Breast epithelium (tissue), 4 donors: ENCODE measurements around the gene CCDC88C. TPM values are rescaled to one million over a fixed set of nuclear protein-coding genes. Genes with fewer than 3 reads are reported as not detected.

Experiments used
- DNase-seq, 2 donors: peaks; one replicate each; pipeline ENCODE4 v3.0.0-alpha.2; 2019; ENCODE audit warnings: low spot score in 2 of 2
- H3K27ac ChIP-seq, 2 donors: fragments of 200-600 bp; sonication (generic) in 1 of 2; one replicate each; pipeline ENCODE4 v1.5.1; 2016 to 2019; ENCODE audit warnings: mild to moderate bottlenecking in 1 of 2
- H3K27me3 ChIP-seq, 2 donors: fragments of 200-600 bp; sonication (generic) in 1 of 2; one replicate each; pipeline versions ENCODE4 v1.5.1 to v1.6.0; 2017 to 2019; ENCODE audit warnings: control low read depth in 1 of 2, mild to moderate bottlenecking in 1 of 2
- H3K36me3 ChIP-seq: fragments of 200-600 bp; one replicate; pipeline ENCODE4 v1.5.1; 2019
- H3K4me1 ChIP-seq, 2 donors: fragments of 200-600 bp; sonication (generic); one replicate each; pipeline ENCODE4 v1.5.1; 2016 to 2019; ENCODE audit warnings: control low read depth in 1 of 2
- H3K4me3 ChIP-seq, 3 donors: fragments of 200-600 bp; sonication (generic); 1 replicate in 2 of 3; 2 replicates in 1 of 3; pipeline ENCODE4 v1.5.1; 2016 to 2019; ENCODE audit warnings: mild to moderate bottlenecking in 3 of 3, moderate library complexity in 2 of 3
- H3K9me3 ChIP-seq, 2 donors: fragments of 200-600 bp; sonication (generic) in 1 of 2; one replicate each; pipeline ENCODE4 v1.5.1; 2016 to 2019; ENCODE audit warnings: control low read depth in 1 of 2
- POLR2A ChIP-seq: fragments of 450-650 bp; IDR thresholded peaks from one replicate; pipeline ENCODE4 v1.6.1; 2016; ENCODE audit warnings: antibody characterized with exemption, mild to moderate bottlenecking, moderate library complexity
- POLR2AphosphoS5 ChIP-seq, 3 donors: sonication (generic); formaldehyde crosslinking; IDR thresholded peaks; one replicate each; pipeline ENCODE4 v1.6.1; 2017; ENCODE audit warnings: antibody characterized with exemption in 3 of 3
- intact Hi-C: fragments of 100-400 bp; cut with DNase I; formaldehyde crosslinking; loops from one replicate; pipeline ENCODE4 v1.15.1; 2023; ENCODE audit warnings: low total_unique reads
- total RNA-seq, 3 donors: library from RNA; depleted of rRNA; stranded (reverse); fragments of >200 nt; gene quantifications; one replicate each; pipeline ENCODE4 v1.1.0, GENCODE V29; 2016
- TF ChIP-seq, protein P1 (sequence below), 3 donors: fragments of 450-650 bp; IDR thresholded peaks; one replicate each; pipeline ENCODE4 v1.5.1; 2016 to 2017; ENCODE audit warnings: antibody characterized with exemption in 3 of 3, mild to moderate bottlenecking in 3 of 3, moderate library complexity in 3 of 3

The CCDC88C gene
- total RNA-seq, 3 donors from 2014 or later = 5.8 to 25.9 (median 19.3) TPM

DNA sequence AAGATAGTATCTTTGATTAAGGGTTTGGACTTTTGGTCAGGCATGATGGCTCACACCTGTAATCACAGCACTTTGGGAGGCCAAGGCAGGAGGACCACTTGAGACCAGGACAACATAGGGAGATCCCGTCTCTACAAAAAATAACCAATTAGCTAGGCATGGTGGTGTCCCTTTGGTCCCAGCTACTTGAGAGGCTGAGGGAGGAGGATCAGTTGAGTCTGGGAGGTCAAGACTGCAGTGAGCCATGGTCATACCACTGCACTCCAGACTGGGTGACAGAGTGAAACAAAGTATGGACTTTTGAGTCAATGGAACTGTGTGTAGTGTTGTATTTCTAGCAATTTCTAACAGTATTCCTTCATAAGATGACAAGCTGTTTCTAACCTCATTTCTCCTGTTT is 38.7 kb upstream of the CCDC88C start:
- H3K4me1 ChIP-seq = no peaks in the 10 kb centered on the region
- H3K27me3 ChIP-seq = no peaks in the 10 kb centered on the region
- TF ChIP-seq, protein P1, sequence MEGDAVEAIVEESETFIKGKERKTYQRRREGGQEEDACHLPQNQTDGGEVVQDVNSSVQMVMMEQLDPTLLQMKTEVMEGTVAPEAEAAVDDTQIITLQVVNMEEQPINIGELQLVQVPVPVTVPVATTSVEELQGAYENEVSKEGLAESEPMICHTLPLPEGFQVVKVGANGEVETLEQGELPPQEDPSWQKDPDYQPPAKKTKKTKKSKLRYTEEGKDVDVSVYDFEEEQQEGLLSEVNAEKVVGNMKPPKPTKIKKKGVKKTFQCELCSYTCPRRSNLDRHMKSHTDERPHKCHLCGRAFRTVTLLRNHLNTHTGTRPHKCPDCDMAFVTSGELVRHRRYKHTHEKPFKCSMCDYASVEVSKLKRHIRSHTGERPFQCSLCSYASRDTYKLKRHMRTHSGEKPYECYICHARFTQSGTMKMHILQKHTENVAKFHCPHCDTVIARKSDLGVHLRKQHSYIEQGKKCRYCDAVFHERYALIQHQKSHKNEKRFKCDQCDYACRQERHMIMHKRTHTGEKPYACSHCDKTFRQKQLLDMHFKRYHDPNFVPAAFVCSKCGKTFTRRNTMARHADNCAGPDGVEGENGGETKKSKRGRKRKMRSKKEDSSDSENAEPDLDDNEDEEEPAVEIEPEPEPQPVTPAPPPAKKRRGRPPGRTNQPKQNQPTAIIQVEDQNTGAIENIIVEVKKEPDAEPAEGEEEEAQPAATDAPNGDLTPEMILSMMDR (IDR thresholded peaks at IDR 0.05) = no peak
- TF ChIP-seq POLR2AphosphoS5 (IDR thresholded peaks at IDR 0.05) (no peak), POLR2A (no peak)
- peaks cover 3% of the 10 kb centered on the region for H3K36me3 ChIP-seq
- intact Hi-C loops = no loop called here
- no peak overlapping the region for H3K4me3 ChIP-seq
- no peak overlapping the region for H3K27ac ChIP-seq
- no peaks in the 10 kb centered on the region for H3K9me3 ChIP-seq
- DNase-seq = no peak

GRCh38 chr14:91454580-91454979 is 37.0 kb upstream of the CCDC88C start:
- intact Hi-C loops = no loop called here
- Histone ChIP-seq H3K27me3 (no peaks in the 10 kb centered on the region), H3K4me3 (no peak overlapping the region), H3K27ac (no peak overlapping the region), H3K9me3 (no peaks in the 10 kb centered on the region), H3K36me3 (no peaks in the 10 kb centered on the region), H3K4me1 (no peaks in the 10 kb centered on the region)
- TF ChIP-seq, protein P1 (IDR thresholded peaks at IDR 0.05) = no peak
- no peak for TF ChIP-seq POLR2A
- TF ChIP-seq POLR2AphosphoS5 (IDR thresholded peaks at IDR 0.05) = no peak
- no peak for DNase-seq

DNA sequence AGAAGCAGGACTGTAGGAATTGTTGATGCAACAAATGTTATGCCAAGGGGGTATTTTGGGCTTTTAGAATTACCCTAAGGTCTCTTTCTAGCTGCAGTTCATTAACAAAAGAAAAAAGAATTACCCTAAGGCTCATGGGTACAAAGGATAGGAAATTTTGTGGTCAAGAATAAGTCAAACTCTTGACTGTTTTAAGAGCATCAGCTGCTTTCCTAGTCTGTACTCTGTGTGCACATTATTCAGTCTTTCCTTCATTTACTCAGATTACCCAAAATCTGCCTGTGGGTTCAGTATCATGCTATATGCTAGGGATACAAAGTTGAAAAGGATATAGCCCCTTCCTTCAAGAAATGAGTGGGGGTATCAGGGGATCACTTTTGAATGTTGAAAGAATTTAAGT is 36.5 kb upstream of the CCDC88C start:
- Histone ChIP-seq H3K9me3 (no peaks in the 10 kb centered on the region), H3K4me3 (no peak overlapping the region), H3K4me1 (no peaks in the 10 kb centered on the region), H3K27me3 (no peaks in the 10 kb centered on the region), H3K36me3 (no peaks in the 10 kb centered on the region), H3K27ac (no peak overlapping the region)
- no peak for TF ChIP-seq POLR2A
- TF ChIP-seq POLR2AphosphoS5 (IDR thresholded peaks at IDR 0.05) = no peak
- TF ChIP-seq, protein P1 (IDR thresholded peaks at IDR 0.05) = no peak
- DNase-seq = no peak
- intact Hi-C loops = no loop called here

GRCh38 chr14:91453744-91454143 is 36.1 kb upstream of the CCDC88C start:
- TF ChIP-seq, protein P1 (IDR thresholded peaks at IDR 0.05) = no peak
- TF ChIP-seq POLR2AphosphoS5 (IDR thresholded peaks at IDR 0.05) = no peak
- TF ChIP-seq POLR2A = no peak
- DNase-seq = no peak
- intact Hi-C loops = no loop called here

DNA sequence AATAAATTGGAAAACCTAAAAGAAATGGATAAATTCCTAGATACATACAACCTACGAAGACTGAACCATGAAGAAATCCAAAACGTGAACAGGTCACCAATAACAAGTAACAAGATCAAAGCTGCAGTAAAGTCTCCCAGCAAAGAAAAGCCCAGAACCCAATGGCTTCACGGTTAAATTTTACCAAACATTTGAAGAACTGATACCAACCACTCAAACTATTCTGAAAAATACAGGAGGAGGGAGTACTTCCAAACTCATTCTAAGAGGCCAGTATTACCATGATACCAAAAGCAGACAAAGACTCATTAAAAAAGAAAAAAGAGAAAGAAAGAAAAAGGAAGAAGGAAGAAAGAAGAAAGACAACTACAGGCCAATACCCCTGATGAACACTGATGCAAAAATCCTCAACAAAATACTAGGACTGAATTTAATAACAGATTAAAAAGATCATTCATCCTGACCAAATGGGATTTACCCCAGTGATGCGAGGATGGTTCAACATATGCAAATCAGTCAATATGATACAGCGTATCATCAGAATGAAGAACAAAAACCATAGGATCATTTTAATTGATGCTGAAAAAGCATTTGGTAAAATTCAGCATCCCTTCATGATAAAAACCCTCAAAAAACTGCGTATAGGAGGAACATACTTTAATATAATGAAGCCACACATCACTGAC is 26.9 kb upstream of the CCDC88C start:
- Histone ChIP-seq H3K4me1 (no peaks in the 10 kb centered on the region), H3K36me3 (no peaks in the 10 kb centered on the region), H3K9me3 (peaks cover under 1% of the 10 kb centered on the region in 2 donors), H3K27ac (no peak overlapping the region), H3K27me3 (no peaks in the 10 kb centered on the region), H3K4me3 (no peak overlapping the region)
- intact Hi-C loops = no loop called here
- TF ChIP-seq, protein P1 (IDR thresholded peaks at IDR 0.05) = no peak
- TF ChIP-seq POLR2A (no peak), POLR2AphosphoS5 (IDR thresholded peaks at IDR 0.05) (no peak)
- no peak for DNase-seq

More at GRCh38 chr14:91453744-91454143, 36.1 kb upstream of the CCDC88C start:
- Histone ChIP-seq H3K36me3 (no peaks in the 10 kb centered on the region), H3K9me3 (no peaks in the 10 kb centered on the region), H3K27me3 (no peaks in the 10 kb centered on the region), H3K4me3 (no peak overlapping the region), H3K27ac (no peak overlapping the region), H3K4me1 (no peaks in the 10 kb centered on the region)
